HG03135 (cell line): ENCODE data around the gene RMND5A.

Source experiments
- ATAC-seq: cut with Tn5 transposase; IDR thresholded peaks from one replicate; pipeline ENCODE4 v1.9.1; 2021; ENCODE audit warnings: mild to moderate bottlenecking, moderate library complexity; ENCODE audit not compliant: unreplicated experiment

RMND5A gene, protein sequence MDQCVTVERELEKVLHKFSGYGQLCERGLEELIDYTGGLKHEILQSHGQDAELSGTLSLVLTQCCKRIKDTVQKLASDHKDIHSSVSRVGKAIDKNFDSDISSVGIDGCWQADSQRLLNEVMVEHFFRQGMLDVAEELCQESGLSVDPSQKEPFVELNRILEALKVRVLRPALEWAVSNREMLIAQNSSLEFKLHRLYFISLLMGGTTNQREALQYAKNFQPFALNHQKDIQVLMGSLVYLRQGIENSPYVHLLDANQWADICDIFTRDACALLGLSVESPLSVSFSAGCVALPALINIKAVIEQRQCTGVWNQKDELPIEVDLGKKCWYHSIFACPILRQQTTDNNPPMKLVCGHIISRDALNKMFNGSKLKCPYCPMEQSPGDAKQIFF

DNA sequence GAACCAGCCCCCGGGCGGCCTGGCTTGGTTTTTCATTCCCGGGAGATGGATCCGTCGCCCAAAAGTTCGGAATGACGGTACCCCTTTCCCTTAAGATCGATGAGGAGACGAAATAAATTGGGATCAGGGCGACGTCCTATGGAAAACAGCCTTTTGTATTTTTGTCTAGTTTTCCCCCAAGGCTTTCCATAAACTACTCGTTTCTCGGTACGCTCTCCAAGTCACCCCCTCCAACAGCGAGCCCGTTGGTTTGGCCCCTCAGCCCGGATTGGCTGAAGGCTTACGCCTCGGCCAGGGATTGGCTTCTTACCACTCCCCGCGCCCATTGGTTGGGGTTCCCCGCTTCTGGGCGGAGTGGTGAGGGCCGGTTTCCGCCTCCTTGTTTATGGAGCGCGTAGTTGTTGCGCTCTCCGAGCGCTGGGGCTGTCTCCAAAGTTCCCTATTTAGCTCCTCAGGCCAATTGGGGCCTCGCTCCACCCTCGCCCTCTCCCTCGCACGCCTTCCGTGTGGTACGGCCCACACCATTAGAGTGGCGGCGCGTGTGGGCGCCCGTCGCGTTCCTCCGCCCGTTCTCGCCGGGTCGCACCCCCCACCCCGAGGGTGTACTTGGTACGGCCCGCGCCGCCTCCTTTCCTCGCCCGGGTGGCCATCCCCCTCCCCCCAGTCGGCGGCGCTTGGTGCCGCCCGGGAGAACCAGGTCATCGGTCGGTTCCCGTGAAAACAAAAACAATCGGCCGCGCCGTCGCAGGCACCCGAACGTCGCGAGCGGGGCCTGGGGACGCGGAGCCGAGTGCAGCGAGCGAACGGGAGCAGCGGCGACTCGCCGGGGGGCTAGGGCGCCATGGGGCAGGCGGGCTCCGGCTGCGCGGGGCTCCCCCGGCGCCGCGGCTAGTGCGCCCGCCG lies at the start of gene RMND5A:
TSS of gene RMND5A (plus strand) at position 655 of the 903 bp plus-strand sequence. CDS start 377 bp downstream, outside the sequence.
- ATAC-seq: peak; percentile 89

DNA sequence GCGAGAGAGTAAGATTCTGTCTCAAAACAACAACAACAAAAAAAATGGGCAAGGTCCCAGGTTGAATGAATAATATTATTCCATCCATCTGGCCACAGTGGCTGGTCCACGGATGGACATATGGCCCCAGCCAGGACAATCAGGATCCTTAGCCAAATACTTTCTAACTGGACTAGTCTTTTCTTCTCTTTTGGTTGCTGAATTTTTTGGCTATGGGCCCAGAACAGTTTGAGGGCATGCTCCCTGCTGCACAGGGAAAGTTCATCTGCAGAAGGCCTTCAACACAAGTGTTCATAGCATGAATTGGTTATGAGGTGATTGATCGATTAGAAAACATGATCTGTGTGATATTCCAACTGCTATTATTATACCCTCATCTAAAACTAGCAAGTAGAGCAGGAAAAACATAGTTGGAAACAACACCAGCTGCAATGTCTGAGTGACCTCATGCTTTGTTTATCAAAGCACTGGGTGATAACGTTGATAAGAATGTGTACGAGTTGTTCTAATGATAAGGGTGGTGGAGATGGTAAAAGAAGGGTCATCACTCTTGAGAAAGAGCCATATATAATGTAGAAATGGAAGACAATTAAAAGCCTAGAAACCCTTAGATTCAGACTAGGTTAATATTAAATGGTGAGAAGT lies 48.6 kb upstream of the RMND5A start:
- no peak for ATAC-seq

DNA sequence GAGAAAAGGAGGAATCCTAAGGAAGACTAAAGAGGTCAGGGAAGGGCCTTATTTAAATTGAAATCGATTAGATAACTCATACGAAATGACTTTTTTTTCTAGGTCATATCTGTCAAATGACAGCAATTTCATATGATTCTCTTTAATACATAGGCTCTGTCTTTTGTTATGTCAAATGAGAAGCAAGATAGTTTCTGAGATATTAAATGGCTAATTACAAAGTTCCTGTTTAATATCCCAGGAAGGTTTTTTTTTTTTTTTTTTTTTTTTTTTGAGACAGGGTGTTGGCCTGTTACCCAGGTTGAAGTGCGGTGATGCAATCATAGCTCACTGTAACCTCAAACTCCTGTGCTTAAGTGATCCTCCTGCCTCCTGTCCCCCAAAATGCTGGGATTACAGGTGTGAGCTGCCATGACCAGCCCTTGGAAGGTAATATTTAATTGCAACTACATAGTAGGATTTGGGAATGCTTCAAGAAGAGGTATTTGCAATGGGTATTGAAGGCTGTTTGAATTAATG lies 48.0 kb upstream of the RMND5A start:
- ATAC-seq: no peak

DNA sequence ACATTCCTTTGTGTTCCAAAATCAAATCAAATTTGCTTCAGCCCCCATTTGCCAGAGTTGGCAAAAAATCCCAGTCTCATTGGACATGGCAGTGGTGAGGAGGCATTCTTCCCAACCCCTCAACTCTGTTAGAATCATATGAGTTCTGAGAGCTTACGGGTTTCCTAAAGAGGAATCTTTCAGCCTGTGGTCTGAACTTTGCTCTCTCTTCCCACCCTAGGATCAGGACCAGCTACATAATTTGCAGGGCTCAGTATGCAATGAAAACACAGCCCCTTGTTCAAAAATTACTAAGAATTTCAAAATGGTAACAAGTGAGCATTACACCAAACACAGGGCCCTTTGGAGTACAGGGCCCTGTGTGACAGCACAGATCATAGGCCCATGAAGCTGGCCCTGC lies 47.1 kb upstream of the RMND5A start:
- no peak for ATAC-seq

DNA sequence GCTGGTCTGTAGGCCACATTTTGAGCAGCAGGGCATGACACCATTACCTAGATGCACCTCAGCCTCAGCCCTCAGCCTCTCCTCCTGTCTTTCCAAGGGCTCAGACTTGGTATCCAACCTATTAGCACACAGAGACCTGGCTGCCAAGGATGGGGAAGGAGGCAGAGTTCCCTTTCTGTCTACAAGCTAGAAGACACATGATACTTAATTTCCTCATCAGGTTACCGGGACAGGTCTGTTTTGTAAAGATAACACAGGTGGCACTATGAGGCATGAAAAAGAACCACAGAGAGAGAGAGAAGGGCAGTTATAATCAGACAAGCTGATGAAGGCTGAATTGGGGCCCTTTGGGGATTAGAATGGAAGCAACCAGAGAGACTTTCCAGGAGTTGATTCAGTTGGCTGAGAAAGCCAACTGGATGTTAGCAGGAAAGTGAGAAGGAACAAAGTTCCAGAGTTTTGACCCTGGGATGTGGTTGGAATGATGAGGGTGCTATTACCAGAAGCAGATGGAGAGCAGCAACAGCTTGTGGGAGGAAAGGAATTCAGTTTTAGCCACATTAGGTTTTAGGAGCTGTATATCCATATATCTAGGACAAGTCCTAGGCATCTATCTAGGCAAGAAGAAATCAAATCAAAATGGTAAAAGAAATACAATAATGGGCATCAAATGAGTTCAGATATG lies 46.0 kb upstream of the RMND5A start:
- ATAC-seq: no peak

DNA sequence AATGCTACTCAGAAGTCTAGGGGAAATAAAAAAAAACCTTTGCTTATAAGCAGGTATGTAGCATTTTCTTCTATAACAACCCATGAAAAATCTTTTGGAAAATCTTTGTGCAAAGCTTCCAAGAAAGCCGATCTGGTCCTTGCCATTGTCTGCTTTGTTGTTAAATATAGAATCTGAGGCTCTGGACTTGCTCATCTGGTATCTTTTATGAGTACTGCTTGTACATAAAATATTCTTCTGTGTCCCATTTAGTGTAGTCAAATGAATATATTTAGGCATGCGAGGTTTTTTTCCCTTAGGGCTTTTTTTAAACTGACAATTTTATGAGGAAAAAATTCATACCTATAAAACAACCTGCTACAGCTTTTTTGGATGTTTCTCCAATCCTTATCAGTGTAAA lies 45.0 kb upstream of the RMND5A start:
- no peak for ATAC-seq

DNA sequence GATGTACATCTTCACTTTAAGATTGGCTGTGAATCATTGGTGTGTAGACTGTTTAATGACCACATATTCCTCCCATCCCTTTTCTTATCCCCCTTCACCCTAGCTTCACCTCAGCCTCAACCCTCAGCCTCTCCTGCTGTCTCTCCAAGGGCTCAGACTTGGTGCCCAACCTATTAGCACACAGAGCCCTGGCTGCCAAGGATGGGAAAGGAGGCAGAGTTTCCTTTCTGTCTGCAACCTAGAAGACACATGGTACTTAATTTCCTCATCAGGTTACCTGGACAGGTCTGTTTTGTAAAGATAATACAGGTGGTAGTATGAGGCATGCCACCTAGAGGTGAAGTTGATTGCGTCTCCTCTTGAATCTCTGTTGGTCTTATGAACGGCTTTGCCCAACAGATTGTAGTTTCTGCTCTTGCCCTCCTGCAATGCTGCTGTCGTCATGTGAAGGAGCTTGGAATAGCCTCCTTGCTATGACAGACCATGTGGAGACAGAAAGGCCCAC lies 44.5 kb upstream of the RMND5A start:
- no peak for ATAC-seq

DNA sequence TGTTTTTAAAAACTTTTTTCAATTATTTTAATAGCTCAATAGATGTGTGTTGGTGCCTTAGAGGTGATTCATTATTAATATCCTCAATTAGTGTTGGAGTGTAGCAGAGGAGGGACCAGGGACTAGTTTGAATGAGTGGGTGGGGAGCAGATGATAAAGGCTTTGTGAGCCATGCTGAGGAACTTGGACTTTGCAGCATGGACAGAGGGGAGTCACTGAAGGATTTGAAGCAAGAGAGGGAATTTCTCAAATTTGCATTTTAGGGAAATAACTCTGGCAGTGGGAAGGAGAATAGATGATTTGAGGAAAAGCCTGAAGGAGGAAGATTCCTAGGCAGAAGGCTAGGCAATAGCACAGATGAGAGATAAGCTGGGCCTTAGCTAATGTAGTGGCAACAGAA lies 42.3 kb upstream of the RMND5A start:
- no peak for ATAC-seq

DNA sequence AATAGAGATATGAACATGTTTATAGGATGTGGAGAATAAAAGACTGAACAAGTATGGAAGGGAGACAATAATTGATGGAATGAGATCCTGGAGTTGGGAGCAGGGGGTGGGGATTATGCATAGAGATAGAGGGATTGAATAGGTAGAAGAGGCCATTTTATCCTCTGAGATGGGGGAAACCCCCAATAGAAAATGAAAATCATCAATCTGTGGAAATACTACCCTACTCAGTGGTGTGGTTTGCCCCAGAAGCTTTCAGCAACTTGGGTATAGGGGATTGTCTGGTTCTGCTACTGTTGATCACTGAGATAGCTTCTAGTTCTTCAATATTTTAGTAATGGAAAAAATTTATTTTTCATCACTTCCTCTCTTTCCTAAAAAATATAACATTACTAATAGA lies 41.1 kb upstream of the RMND5A start:
- ATAC-seq: no peak

DNA sequence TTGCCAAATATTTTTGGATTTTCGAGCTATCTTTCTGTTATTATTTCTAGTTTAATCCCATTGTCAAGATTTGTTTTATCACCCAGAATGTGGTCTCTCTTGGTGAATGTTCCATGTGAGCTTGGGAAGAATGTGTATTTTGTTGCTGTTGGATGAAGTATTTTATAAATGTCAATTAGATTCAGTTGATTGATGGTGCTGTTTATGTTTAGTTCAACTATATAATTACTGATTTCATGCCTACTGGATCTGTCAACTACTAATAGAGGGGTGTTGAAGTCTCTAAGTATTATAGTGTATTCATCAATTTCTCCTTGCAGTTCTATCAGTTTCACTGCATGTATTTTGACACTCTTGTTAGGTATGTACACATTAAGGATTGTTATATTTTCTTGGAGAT lies 34.7 kb upstream of the RMND5A start:
- ATAC-seq: no peak

DNA sequence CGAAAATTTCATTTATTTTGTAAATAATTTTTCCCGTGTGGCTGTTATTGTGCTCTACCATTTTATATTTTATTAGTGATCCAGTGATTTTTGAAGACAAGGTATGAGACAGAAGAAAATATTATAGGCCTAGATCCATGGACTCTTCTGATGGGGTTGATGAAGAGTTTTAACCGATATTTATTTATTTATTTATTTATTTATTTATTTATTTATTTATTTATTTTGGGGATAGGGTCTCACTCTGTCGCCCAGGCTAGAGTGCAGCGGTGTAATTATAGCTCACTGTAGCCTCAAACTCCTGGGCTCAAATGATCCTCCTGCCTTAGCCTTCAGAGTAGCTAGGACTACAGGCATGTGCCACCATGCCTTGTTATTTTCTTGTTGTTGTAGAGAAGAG lies 33.6 kb upstream of the RMND5A start:
- ATAC-seq: no peak

DNA sequence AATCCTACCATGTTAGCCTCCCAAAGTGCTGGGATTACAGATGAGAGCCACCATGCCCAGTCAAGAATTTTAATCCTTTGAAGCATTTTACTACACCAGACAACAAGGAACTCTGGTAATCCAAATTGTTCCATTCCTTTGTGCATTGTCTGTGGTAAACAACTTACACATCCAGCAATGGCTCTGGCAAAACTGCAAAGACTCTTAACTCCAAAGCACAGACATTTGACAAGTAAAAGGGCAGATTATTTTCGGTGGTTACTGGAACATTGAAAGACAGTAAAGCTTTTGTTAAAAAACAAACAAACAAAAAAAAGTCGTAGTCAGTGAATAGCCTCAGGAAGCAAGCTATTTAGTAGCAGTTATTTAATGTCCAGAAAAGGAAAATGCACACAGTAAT lies 33.2 kb upstream of the RMND5A start:
- ATAC-seq: no peak

DNA sequence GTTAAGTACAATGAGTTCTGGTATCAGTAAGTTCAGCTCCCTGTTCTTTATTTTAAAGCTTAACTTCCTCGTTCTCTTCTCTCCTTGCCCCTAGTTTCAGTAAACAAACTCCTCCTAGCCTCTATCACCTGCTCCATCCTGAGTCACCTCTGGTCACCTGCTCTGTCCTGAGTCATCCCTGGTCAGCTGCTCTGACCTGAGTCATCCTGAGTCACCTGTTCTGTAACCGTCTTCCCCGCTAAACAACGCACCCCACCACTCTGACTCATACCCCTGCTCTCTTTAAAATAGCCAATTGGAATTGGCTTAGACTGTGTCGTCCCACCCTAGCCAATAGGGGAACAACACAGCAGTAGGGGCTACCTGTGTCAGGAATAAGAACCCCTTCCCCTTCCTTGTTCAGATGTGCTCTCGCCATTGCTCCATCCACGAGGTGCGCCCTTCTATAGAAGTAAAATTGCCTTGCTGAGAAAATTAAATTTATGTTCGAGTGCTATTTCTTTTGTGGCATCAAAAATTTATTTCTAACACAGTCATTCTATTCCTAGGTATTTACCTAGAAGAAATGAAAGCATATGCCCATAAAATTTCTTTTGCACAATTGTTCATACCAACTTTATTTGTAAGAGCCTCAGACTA lies 24.9 kb upstream of the RMND5A start:
- no peak for ATAC-seq

DNA sequence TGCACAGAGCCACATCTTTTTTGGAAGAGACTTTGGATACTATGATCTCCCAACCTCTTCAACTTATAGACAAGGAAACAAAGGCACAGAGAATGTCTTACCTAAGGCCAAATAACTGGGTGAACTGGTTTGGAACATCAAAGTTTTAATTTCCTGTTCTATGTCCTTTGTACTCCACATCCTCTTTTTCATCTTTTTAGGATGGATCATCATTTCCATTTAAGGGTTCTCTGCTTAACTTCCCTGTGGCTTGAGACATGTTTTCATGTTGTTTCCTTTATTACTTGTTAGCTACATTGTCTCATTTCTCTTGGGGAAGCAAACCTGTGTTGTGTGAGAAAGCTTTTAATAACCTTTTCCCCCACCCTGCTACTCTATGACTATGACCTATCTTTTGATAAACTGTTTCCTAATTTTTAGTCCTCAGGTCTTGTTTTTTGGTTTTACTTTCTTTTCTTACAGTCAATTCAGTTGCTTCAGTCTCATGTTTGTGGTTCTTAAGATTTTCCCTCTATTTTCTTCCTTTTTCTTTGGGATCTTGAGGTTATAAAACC lies 22.5 kb upstream of the RMND5A start:
- no peak for ATAC-seq

DNA sequence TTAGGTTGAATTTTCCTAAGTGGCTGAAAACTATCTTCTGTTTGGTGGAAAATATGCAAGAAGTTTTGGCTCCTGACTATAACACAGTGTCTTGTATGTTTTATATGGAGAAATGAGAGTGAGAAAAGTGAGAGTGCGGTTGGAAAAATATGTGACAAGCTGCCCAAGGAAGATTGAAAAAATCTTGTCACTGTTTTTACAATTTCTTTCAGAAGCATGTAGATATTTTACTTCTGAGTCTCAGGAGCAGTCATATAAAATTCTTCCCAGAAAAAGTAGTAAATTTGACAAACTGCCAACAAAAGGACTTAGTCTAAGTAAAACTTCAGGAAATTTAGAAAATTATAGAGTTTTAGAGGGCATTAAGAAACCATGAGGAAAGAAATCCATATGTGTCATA lies 19.4 kb upstream of the RMND5A start:
- no peak for ATAC-seq

DNA sequence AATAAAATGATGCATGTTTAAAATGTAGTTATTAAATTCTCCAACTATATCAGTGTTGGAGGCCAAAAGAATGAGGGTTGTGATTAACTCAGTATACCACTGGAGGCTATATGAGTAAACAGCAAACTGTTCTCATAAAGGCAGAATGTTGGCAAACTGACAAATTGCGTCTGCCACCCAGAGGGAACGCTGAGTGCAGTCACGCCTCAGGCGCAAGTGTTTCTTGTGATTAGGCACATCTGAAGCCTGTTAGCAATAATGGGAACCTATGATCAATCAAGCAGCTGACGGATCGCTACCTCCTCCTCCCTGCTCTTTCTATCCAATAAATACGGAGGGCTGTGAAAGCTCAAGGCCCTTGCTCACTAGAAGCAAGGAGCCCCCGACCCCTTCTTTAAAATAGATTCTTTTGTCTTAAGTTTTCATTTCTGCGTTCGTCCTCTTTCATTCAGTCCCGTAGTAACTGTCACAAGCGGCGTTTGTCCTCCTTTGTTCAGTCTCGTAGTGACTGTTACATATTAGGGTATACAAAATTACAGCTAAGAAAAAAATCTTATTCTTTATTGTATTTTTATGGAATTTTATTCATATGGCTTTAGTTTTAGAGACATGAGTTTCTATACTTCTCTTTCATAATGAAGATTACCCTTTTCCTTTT lies 16.3 kb upstream of the RMND5A start:
- ATAC-seq: no peak

DNA sequence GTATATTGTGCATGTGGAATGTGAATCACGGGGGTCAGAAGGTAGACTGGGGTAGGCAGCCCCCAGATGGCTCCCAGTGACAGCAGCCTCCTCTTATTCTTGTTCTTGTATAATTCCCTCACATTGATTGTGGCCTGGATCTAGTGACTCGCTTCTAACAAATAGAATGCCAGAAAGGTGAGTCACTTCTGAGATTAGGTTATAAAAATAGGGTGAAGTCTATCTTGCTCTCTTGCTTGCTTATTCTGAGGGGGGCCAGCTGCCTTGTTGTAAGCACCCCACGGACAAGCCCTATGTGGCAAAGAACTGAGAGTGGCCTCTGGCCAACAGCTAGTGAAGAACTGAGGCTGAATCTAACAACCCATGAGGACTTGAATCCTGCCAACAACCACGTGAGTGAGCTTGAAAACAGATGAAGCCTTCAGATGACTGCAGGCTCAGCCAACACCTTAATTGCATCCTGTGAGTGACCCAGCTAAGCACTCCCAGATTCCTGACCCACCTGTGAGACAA lies 15.6 kb upstream of the RMND5A start:
- no peak for ATAC-seq

DNA sequence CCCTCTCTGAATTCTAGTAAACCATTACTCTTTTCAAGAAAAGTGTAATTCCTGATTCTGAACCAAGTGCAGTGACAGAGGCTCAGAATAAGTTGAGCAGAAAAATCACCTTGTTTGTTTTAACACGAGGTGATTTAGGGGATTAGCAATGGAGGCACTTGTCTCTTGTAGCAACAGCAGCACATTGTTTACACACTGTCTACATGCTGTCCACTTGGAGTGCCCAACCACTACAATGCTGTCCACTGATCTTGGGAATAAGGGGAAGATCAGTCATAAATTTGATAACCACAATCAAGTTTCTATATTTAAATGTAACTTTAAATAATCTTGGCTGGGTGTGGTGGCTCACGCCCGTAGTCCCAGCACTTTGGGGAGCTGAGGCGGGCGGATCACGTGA lies 13.9 kb upstream of the RMND5A start:
- no peak for ATAC-seq

DNA sequence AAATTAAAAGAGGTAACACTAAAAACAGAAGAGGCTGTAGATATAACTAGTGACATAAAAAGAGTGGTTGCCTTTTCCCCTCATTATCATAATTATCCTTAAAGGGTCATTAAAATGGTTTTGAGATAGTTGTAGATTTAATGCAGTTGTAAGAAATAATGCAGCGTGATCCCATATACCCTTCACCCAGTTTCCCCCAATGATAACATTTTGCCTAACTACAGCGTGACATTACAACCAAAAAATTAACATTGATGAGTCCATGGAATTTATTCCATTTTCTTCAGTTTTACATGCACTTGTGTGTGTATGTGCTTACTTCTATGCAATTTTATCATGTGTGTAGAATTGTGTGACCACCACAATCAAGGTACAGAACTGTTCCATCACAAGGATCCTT lies 13.2 kb upstream of the RMND5A start:
- ATAC-seq: no peak
